Hematopoietic multipotent progenitor cell treated with erythropoietin and hydrocortisone succinate and interleukin-3 and kit ligand, for 6 days (in vitro differentiated cells): ENCODE measurements around the gene HMGA1.
A peak's percentile ranks its signal among the peaks of the same experiment; 100 is the strongest.
"Not testable (repeated sequence)": the region's sequence is repeated elsewhere in the genome, so short reads cannot be mapped to it uniquely, and the experiment has no call there.

Experiments
- DNase-seq: peaks from one replicate; pipeline ENCODE4 v3.0.0-alpha.2; 2015

Gene HMGA1

DNA sequence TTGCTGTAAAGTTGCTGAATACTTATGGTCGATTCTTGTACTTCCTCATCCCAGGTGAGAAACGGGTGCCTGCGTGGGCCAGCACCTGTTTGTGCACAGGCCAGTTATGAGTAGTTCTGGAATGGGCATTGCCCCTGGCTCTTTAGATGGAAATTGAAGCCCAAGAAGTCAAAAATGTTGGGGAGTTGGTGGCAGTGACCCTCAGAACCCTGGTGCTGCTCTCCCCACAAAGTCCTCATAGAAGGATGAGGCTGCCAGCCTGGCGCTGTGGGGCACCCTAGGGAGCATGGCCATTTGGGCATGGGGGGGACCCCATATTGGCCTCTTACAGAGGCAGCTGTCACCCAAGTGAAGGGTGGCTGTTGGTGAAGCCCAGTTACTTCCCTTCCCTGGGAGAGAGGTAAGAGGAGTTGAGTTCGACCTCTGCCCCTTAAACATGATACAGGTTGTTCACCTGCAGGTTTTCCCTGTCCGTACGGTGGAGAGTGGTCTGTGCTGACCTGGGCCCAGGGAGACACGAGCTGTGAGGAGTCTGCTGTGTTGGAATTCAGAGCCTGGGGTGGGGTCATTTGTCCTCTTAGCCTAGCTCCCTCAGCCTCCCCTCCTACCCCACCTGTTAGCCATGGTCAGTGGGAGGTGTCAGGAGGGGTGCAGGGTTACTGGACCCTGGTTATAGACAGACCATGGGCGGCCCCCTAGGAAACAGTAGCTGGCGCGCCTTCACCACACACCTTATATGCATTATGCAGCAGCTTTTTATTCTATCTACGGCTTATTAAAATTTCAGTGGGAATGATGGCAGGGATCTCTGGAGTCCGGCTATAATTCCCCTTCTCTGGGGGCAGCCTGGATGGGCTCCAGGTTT lies 4.9 kb downstream of the HMGA1 start:
- no peak for DNase-seq

DNA sequence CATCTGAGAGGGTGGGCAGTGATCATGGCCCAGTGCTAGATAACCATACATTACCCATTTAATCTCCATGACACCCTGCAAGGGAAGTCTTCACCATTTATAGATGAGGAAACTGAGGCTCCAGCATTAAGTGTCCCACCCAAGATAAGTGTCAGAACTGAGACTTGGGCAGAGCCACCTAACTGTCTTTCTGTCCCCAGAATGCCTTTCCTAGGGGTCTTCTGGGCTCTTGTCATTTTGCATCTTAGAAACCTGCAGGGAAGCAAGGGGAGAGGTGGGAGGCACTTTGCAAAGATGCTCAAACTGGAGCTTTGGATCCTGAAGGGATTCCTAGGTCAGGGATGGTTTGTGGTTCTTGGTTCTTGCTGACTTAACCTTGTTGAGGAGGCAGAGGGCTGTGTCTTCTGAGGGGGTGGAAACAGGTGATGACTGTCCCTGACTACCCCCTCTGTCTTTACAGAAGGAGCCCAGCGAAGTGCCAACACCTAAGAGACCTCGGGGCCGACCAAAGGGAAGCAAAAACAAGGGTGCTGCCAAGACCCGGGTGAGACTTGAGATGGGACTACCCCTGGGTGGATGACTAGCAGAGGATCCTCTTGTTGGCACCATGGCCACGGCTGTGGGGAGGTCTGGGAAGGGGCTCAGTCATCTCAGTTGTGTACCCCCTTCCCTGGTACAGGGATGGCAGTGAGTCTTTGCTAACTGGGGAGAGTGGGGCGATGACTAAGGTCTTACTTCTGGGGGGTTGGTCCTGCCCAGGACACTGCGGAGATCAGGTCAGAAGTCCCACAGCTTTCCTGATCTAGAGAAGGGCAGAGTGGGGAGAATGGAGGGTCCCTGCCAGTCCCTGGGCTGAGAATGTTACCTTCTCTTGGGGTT lies 5.8 kb downstream of the HMGA1 start:
- no peak for DNase-seq

DNA sequence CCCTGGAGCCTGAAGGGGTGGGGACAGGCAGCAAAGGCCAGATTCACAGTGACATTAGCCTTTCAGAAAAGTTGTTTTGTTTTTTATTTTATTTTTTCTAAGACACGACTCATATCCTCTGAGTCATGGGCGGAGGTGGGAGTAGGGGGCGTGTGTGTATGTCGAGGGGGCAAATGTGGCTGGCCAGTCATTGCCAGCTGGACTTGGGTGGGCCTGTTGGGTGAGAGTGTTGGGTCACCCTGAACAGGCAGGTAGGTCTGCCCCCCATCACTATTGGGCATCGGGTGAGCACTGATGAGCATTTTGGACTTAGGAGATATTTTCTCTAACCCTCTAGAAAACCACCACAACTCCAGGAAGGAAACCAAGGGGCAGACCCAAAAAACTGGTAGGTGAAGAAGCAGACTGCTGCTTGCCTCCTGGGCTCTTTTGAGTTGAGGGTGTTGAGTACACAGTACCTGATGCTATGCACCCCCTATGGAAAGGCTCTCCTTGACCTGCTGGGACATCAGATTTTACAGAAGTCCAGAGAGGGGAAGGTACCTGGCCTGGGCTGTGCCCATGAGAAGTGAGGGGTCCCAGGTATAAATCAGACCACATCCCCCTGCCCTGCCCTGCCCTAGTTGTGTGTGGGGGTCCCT lies 6.6 kb downstream of the HMGA1 start:
- DNase-seq: no peak

DNA sequence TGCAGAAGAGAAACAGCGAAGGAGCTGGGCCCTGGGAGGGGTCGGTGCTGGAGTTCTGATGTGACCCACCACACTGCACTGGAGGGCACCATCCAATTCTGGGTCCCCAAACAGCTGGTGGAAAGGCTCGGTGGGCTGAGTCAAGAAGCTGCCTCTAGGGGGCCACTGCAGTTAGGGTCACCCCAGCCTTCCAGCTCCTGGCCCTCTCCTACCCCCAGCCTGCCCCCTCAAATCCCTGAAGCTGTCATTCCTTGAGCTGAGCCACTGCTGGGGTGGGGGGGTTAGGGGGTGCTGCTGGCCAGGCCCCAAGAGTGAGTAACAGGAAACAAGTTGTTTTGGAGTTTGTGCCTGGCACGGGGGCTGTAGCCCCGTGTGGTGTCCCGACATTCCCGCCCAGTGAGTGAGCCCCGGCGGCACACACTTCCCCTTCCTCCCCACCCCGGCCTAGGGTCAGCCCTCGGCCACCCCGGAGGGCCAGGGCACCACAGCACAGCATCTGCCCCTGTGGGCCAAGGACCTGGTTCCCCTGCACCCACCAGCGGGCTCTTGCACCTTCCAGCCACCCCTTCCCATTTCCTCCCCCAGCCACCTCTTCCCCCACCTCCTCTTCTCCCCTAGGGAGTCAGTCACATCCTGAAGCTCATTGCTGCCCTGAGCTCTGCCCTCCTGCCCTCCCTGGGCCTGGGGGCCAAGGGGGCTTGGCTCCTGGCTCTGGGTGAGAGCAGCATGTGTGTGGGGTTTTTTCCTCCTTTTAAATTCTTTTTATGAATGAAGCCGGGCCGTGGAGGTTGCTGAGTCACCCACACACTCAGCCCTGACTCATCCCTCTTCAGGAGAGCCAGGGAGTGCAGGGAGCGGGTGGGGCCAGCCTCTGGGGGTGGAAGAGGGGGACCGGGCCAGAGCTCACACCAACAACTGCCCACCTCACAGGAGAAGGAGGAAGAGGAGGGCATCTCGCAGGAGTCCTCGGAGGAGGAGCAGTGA lies 7.5 kb downstream of the HMGA1 start:
- peak; percentile 90 for DNase-seq

DNA sequence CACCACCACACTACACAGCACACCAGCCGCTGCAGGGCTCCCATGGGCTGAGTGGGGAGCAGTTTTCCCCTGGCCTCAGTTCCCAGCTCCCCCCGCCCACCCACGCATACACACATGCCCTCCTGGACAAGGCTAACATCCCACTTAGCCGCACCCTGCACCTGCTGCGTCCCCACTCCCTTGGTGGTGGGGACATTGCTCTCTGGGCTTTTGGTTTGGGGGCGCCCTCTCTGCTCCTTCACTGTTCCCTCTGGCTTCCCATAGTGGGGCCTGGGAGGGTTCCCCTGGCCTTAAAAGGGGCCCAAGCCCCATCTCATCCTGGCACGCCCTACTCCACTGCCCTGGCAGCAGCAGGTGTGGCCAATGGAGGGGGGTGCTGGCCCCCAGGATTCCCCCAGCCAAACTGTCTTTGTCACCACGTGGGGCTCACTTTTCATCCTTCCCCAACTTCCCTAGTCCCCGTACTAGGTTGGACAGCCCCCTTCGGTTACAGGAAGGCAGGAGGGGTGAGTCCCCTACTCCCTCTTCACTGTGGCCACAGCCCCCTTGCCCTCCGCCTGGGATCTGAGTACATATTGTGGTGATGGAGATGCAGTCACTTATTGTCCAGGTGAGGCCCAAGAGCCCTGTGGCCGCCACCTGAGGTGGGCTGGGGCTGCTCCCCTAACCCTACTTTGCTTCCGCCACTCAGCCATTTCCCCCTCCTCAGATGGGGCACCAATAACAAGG lies 8.5 kb downstream of the HMGA1 start:
- not testable (repeated sequence) for DNase-seq

DNA sequence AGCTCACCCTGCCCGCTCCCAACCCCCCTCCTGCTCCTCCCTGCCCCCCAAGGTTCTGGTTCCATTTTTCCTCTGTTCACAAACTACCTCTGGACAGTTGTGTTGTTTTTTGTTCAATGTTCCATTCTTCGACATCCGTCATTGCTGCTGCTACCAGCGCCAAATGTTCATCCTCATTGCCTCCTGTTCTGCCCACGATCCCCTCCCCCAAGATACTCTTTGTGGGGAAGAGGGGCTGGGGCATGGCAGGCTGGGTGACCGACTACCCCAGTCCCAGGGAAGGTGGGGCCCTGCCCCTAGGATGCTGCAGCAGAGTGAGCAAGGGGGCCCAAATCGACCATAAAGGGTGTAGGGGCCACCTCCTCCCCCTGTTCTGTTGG lies 9.1 kb downstream of the HMGA1 start:
- not testable (repeated sequence) for DNase-seq

DNA sequence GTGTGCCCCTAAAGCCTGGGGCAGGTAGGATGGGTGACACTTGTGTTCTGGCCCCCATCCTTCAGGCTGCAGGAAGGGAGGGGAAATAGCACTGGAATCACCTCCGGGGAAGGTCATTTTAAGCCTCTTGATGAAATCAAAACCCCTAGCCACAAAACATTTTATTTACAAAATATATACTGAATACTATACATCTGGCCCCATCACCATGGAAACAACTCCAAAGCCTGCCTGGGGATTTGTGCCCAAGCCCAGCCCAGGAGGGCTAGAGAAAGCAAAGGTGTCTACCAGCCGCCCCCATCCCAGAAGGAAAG lies 9.5 kb downstream of the HMGA1 start:
- DNase-seq: no peak

DNA sequence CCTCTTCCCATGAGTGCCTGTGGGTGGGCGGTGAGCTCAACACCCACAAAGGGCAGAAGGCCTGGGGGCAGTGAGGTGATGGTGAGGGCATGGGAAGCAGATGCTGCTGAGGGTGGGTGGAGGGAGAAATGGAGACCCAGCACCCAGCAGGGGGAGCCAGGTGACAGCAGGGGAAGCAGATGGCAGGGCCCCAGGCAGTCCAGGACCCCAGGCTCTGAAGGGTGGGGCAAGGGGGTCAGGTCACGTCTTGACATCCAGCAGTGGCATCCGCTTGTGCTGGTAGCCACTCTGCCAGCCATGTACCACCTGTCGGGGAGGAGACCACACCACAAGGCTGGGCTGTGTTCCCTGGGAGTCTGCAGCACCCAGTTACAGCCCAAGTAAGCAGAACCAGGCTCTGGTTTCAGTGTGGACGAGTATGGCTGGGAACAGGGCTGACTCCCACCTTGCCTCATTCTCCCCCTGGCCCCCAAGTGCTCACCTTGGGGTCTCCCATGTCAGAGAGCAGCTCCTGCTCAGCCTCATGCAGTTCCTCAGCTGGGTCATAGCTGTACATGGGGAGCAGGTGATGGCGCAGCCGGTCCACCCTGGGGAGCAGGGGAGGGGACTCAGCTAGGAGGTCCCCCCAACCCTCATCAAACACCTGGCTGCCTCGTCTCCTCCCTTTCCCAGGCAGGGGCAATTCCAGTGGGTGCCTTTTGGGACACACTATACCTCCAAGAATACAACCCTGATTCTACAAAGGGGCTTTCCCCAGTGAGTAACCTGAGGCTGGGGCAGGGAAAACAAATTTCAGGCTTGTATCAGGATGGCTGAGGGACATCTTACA lies 10.1 kb downstream of the HMGA1 start:
- peak; percentile 73 for DNase-seq

DNA sequence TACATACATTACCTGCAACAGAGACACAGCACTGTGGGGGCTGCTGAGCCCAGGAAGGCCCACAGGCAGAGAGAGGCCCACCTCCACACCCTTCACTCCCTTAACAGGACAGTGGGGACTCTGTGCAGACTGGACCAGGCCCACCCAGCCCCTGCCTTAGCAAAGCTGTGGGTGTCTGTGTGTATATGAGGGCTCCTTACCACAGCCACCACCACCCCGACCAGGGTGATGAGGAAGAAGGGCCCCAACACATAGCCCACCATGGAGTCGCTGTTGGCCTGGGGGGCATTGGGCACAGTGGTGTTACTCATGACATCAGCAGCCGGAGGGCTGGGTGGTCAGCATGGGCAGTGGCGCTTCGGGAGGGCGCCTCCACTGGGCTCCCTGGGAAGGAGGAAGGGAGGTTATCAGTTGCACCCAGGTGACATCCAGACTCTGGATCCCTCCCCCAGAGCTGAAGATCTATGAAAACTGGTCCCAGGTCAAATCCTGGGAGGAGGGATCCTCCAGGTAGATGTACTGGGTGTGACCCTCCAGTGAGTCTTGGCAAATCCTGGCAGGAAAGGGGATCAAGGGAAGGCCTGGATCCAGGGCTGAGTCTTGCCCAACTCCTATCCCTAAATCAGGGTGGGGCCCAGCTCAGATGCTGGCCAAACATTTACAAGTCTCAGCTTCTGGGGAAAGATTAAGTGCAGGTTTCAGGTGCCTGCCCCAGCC lies 11.0 kb downstream of the HMGA1 start:
- no peak for DNase-seq

DNA sequence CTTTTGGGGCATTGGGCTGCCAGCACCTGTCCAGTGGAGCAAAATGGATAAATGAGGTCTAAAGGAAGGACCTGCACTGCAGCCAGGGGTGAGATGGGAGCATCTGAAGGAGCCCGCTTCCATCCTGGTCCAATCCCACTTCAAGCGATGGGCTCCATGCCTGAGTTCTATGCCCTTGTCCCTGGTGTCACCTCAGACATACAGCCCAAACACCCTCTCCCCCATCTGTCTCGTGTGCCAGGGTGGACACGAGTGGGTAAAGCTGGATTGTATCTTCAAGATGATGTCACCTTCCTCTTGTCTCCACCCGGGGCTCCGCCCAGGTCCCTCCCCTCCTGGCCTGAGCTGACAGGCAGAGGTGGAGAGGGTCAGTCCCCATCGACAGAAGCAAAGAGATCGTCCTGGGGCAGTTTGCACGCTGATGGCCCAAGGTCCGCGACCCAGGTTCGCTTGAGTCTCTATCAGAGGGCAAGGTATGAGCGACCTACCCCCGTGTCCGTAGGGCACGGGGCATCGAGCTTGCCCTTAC lies 11.6 kb downstream of the HMGA1 start:
- DNase-seq: peak; percentile 64

DNA sequence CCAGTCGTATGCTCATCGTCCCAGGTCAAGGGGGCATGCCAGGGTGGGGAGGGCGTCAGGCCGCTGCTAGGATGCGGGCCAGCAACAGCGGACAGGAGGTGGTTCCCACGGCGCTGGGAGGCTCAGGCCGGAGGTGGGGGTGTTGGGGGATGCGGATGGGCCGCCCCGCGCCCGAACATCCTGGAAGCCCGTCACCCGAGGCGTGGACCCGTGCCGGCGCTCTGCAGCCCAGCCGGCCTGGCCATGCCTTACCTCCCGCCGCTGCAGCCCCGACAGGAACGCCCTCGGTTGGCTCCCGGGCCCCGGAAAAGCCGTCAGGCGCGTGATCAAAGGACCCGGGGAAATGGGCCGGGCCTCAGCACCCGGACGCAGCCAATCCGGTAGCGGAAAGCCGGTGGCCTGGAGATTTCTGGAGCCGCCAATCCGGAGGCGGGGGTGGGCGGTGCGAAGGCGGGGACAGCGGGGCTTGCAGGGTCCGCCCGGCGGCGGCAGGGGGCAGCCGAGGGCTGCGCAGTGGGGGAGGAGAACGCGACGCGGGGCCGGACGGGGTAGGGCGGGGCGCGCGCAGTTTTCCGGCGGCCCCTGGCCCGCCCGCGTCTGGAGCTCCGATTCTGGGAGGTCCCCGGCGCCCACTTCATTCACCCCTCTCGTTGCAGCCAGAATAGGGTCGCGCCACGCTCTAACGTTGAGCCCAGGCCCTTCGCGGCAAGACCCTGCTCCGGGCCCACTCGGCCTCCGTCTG lies 12.2 kb downstream of the HMGA1 start, which contains the start of gene SMIM29:
SMIM29 (minus strand) TSS at position 280 of the 742 bp plus-strand sequence. CDS start 1,215 bp downstream, outside the sequence.
- peak; percentile 97 for DNase-seq

DNA sequence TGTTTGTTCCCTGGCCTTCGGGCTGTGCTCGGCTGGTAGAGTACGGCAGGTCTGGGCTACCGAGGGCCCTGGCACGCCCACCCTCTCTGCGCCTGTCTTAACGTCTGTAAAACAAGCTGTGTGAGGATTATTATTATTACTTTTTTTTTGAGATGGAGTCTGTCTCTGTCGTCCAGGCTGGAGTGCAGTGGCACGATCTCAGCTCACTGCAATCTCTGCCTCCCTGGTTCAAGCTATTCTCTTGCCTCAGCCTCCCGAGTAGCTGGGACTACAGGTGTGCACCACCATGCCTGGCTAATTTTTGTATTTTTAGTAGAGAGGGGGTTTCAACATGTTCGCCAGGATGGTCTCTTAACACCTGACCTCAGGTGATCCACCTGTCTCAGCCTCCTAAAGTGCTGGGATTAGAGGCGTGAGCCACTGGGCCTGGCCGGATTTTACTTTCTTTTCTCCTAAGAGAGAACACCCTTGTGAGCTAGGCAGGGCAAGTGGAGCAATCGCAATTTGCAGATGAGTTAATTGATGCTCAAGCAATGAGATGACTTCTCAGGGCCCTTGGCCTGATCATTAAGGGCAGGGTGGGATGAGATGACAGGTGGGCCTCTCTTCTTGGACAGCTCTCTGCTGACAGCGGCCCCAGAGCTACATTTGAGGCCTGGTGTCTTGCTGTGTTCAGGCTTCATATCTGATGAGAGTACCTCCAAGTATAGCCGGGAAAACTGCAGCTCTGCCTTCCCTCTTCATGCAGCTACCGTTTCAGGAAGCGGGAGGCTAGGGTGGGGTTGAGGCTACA lies 13.0 kb downstream of the HMGA1 start:
- no peak for DNase-seq

DNA sequence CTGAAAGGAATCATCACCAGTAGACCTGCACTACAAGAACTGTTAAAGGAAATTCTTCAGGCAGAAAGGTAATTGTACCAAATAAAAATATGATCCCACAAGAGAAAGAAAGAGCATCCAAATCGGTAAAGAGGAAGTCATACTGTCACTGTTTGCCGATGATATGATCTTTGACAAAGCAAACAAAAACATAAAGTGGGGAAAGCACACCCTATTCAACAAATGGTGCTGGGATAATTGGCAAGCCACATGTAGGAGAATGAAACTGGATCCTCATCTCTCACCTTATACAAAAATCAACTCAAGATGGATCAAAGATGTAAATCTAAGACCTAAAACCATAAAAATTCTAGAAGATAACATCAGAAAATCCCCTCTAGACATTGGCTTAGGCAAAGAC lies 15.7 kb downstream of the HMGA1 start:
- not testable (repeated sequence) for DNase-seq

DNA sequence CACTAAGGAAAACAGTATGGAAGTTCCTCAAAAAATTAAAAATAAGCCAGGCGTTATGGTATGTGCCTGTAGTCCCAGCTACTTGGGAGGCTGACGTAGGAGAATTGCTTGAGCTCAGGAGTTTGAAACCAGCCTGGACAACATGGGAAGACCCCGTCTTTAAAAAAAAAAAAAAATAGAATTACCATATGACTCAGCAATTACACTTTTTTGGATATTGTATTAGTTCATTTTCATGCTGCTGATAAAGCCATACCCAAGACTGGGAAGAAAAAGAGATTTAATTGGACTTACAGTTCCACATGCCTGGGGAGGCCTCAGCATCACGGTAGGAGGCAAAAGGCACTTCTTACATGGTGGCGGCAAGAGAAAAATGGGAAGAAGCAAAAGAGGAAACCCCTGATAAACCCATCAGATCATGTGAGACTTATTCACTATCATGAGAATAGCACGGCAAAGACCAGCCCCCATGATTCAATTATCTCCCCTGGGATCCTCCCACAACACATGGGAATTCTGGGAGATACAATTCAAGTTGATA lies 22.9 kb downstream of the HMGA1 start:
- no peak for DNase-seq

DNA sequence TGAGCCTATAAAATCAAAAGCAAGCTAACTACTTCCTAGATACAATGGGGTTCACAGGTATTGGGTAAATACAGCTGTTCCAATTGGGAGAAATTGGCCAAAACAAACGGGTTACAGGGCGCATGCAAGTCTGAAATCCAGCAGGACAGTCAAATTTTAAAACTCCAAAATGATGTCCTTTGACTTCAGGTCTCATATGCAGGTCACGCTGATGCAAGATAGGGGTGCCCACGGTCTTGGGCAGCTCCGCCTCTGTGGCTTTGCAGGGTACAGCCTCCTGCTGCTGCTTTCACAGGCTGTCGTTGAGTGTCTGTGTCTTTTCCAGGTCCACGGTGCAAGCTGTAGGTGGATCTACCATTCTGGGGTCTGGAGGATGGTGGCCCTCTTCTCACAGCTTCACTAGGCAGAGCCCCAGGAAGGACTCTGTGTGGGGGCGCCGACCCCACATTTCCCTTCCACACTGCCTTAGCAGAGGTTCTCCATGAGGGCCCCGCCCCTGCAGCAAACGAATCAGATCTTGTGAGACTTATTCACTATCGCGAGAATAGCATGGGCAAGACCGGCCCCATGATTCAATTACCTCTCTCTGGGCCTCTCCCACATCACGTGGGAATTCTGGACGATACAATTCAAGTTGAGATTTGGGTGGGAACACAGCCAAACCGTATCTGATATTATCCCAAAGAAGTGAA lies 24.0 kb downstream of the HMGA1 start:
- DNase-seq: no peak

DNA sequence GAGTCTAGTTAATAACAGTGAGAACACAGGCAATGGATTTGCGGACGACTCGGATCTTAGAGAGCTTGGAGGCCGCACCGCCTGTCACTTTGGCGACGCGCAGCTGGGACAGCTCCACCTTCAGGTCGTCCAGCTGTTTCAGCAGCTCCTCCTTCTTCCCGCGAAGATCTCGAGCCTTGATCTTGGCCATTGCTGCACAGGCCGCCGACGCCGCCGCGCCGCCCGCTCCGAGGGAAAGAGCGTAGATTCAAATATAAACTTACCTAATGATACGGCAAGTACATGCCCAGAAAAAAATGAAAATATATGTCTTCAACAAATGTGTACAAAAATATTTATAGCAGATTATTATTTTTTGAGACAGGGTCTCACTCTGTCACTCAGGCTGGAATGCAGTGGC lies 26.8 kb downstream of the HMGA1 start:
- DNase-seq: not testable (repeated sequence)

DNA sequence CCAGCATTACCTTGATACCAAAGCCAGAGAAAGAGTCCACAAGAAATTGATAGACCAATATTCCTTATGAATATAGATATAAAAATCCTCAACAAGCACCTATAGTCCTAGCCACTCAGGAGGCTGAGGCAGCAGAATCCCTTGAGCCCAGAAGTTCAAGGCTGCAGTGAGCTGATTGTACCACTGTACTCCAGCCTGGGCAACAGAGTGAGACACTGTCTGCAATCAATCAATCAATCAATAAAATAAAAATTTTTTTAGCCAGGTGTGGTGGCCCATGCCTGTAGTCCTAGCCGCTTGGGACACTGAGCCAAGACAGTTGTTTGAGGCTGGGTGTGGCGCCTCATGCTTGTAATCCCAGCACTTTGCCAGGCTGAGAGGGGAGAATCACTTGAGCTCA lies 31.1 kb downstream of the HMGA1 start:
- no peak for DNase-seq
